T-helper 1 cell treated with Interleukin-12 subunit alpha and Interleukin-12 subunit beta and Interleukin-4 antibody, amounts not matched to agents 30 ng/mL and 1 ng/mL, for 36 hours (primary cell): Measurements from ENCODE around the gene ZNF579. TPM values are rescaled to one million over a fixed set of nuclear protein-coding genes. Genes with fewer than 3 reads are reported as not detected.

Source experiments
- intact Hi-C: fragments of 100-400 bp; cut with micrococcal nuclease; formaldehyde crosslinking; loops from one replicate; pipeline ENCODE4 v1.15.1; 2024
- total RNA-seq: library from RNA; stranded (reverse); gene quantifications from 2 replicates; pipeline ENCODE4 v1.2.3, GENCODE V29; 2022

Gene ZNF579, protein sequence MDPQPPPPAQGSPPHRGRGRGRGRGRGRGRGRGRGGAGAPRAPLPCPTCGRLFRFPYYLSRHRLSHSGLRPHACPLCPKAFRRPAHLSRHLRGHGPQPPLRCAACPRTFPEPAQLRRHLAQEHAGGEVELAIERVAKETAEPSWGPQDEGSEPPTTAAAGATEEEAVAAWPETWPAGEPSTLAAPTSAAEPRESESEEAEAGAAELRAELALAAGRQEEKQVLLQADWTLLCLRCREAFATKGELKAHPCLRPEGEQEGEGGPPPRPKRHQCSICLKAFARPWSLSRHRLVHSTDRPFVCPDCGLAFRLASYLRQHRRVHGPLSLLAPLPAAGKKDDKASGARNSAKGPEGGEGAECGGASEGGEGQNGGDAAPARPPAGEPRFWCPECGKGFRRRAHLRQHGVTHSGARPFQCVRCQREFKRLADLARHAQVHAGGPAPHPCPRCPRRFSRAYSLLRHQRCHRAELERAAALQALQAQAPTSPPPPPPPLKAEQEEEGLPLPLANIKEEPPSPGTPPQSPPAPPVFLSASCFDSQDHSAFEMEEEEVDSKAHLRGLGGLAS
- total RNA-seq, result 7.3 and 8.0 TPM in 2 replicates

DNA sequence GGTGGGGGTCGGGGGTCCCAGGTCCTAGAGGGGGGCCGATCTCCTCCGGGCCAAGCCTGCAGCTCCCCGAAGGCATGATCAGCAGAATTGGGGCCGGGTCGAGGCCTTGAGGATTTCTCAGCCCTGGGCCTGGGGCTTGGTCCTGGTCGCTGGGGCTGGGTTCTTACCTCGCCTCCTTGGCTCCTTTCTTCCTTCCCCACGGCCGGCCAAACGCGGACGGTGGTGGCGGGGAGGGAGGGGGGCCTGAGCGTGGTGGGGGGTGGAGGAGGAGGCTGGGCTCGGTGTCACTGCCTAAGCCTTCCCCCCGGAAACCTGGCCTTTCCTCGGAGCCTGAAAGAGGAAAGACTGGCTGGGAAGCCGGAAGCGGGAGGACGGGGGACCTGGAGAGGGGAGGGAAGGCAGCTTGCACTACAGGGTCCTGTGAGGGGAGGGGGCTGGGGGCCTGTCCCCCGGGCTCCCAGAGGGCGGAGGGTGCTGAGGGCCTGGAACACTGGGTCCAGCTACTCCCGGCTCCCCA is at the start of gene ZNF579:
TSS of gene ZNF579 (minus strand) at position 221 of the 517 bp plus-strand sequence. CDS start 1,209 bp downstream, outside the sequence.
- intact Hi-C loops, result loop anchor here (1.0 to 2.0 kb wide), 4 partner anchors 19 to 1116 kb away; partner anchors contain the start of genes FIZ1 and ZNF865

DNA sequence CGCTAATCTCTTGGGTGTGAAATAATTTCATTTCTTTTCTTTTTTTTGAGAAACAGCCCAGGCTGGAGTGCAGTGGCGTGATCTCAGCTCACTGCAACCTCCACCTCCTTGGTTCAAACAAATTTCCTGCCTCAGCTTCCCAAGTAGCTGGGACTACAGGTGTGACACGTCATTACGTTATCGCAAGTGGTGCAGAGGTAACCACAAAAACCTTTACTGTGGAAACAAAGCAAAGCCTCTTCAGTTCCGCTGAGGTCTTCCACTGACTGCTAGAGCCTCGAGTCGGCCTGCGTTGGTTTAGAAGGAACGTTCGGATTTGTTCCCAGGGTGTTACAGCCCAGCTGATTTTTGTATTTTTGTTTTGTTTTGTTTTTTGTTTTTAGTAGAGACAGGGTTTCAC is 45.7 kb upstream of the ZNF579 start:
- intact Hi-C loops, result no loop called here

GRCh38 chr19:55625004-55625326 is 44.3 kb upstream of the ZNF579 start:
- intact Hi-C loops, result no loop called here

GRCh38 chr19:55624109-55625003 is 43.7 kb upstream of the ZNF579 start, which contains the start of gene ZNF784:
Gene ZNF784 (minus strand): TSS chr19:55624566. CDS start chr19:55624561, 5 bp downstream.
- intact Hi-C loops, result loop anchor here (1.0 kb wide), 16 partner anchors 8 to 1465 kb away; partner anchors contain the start of genes FIZ1, HSPBP1, ISOC2 and KMT5C

DNA sequence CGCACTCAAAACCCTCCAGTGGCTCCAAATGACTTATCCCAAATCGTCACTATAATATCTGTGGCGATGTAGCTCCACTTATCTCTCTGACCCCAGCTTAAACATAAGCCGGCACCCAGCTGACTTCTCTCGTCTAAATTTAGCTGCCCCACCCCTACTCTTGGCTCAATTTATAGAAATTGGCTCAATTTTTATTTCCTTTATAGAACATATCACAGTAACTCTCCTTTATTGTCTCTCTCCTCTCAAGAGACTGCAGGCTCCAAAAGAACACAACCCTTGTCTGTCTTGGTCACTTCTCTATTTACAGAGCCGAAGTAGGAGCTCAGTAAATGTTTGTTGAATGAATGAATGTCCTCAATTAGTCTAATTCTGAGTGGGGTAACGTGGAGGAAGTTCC is 42.9 kb upstream of the ZNF579 start:
- intact Hi-C loops, result no loop called here

DNA sequence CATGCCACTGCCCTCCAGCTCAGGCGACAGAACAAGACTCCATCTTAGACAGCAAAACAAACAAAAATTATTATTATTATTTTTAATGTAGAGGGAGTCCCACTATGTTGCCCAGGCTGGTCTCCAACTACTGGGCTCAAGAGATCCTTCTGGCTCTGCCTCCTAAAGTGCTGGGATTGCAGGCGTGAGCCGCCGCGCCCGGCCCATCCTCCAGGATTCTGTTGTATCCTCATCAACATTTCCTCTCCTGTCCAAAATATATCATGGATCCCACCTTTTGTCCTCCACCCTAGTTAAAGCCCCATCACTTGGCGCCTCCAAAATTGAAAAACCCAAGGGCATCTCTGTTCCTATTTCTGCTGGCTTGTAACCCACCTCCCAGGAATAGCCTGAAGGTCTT is 42.5 kb upstream of the ZNF579 start:
- intact Hi-C loops, result no loop called here

DNA sequence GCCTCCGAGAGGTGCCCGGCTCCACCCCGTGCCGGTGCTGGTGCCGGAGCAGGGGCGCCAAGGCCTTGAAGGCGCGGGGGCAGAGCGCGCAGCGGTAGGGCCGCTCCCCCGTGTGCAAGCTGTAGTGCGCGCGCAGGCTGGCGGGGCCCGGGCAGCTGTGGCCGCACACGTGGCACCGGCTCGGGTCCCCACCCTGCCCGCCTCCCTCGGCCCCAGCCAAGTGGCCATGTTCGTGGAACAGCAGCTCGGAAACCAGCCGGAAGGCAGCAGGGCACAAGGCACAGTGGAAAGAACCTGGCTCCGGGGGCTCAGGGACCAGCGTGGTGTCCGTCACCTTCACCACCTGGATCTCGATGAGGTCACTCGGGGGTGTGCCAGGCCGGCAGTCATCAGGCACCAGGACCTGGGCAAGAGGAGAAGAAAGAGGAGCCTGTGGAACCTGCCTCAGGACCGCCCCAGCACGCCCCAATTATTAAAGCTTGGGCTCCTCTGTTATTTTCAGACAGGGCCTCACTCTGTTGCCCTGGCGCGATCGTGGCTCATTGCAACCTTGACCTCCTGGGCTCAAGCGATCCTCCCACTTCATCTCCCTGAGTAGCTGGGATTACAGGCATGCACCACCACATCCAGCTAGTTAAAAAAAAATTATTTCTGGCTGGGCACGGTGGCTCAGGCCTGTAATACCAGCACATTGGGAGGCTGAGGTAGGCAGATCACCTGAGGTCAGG is 41.8 kb upstream of the ZNF579 start:
- intact Hi-C loops, result no loop called here

- intact Hi-C loops, result no loop called here
These were observed 41.1 kb upstream of the ZNF579 start for GRCh38 chr19:55621673-55622231.

DNA sequence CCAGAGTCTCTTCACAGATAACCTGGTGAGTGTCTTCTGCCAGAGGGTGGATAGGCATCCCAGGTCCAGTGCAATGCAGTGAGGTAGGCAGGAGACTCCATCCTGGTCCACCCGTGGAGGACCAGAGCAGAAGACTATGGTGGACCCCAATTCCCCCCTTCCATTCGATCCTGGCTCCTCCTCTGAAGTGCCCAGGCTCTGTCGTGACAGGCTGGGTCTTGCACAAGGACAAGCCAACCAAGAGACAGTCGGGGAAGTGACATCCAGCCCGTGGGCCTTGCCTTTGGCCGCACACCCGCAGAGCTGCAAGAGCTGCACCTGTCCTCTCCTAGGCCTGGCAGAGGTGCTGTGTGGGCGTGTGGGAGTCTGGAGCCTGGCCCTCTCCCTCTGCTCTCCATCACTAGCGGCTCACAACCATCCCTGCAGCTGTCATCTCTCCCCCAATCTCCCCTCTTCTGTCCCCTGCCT is 40.6 kb upstream of the ZNF579 start:
- intact Hi-C loops, result no loop called here

DNA sequence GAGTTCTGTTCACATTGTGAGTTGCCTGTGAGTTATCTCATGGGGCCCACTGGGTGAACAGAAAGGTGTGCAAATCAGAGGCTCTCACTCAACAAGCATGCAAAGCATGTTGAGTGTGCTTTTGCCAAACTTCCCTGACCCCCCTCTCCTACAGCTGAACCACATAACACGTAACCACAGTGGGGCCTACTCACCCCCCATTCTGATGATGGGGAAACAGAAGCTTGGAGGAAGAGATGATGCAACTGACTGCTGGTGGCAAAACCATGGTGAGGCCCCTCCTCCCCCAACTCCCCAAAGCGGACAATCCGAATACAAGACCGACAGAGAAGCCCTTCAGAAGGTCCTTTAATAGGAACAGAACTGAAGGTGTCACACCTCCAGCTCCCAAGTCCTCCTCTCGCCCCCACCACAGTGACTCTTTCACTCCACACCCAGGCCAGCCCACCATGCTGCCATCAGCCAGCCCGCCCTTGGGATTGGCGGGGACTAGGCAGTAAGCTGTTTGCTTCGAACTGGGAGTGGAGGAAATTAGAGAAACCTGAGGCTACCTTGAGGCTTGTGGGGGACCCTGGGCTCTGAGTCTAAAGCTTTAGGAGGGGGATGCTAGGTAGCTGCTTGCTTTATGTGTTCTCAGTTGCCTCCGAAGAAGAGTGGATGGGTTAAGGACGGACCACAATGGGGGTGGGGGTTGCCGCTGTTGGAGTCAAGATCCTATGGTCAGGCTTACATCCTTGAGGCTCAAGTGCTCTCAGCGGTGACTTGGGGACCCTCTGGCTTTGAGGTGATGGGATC is 40.0 kb upstream of the ZNF579 start:
- intact Hi-C loops, result no loop called here

DNA sequence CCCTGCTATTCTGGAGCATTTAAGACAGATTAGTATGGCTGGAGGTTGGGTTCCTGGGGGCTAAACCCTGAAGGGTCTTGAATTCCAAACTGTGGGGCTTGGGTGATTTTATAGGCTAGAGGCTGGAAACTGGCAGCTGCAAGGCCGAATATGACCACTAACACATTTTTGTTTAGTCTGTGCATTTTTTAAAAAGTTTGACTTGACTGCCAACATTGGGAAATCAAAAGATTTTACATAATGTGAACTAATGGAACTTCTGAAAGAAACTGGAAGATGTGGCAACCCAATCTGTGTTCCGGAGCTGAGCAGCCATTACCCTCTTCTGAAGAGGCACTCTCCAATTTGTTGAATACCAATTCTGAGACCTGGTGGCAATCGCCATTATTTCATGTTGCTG is 38.6 kb upstream of the ZNF579 start:
- intact Hi-C loops, result no loop called here

DNA sequence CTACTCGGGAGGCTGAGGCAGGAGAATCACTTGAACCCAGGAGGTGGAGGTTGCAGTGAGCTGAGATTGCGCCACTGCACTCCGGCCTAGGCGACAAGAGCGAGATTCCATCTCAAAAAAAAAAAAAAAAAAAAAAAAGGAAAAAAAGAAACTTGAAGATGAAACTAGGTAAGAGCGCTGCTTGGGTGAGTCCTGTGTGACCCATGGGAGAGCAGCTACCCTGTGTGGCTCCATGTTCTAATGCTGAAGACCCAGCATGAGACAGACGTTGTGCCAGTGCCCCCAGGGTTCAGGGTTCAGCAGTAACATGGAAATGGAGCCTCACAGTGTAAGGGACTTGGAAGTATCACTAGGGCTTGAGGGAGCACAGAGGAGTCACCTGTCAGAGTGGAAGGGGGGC is 37.8 kb upstream of the ZNF579 start:
- intact Hi-C loops, result no loop called here

DNA sequence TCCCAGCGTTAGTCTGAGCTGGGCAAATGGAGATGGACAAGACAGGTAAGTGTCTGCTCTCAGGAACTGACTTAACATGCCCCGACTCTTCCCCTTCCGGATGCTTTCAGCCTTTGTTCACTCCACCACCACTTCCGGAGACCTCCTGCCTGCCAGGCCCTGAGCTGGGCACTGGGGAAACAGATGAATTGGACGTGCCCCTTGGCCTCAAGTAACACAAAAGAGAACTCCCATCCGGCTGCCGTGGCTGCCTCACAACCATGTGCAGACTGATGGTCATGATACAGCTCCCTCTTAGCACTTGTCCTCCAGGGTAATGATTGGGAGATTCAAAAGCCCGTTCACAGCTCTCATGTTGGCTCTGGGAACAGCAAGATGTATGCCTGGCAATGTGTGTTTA is 36.8 kb upstream of the ZNF579 start:
- intact Hi-C loops, result no loop called here

DNA sequence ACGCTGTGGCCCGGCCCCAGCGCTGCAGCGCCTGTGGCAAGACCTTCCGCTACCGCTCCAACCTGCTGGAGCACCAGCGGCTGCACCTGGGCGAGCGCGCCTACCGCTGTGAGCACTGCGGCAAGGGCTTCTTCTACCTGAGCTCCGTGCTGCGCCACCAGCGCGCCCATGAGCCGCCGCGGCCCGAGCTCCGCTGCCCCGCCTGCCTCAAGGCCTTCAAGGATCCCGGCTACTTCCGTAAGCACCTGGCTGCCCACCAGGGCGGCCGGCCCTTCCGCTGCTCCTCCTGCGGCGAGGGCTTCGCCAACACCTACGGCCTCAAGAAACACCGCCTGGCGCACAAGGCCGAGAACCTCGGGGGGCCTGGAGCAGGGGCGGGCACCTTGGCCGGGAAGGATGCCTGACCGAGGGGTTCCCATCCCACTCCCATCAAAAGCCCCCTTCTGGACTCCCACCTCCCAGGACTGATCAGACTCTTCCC is 35.8 kb upstream of the ZNF579 start:
- intact Hi-C loops, result no loop called here

- intact Hi-C loops, result no loop called here
These were observed 35.1 kb upstream of the ZNF579 start for GRCh38 chr19:55615543-55616394.

DNA sequence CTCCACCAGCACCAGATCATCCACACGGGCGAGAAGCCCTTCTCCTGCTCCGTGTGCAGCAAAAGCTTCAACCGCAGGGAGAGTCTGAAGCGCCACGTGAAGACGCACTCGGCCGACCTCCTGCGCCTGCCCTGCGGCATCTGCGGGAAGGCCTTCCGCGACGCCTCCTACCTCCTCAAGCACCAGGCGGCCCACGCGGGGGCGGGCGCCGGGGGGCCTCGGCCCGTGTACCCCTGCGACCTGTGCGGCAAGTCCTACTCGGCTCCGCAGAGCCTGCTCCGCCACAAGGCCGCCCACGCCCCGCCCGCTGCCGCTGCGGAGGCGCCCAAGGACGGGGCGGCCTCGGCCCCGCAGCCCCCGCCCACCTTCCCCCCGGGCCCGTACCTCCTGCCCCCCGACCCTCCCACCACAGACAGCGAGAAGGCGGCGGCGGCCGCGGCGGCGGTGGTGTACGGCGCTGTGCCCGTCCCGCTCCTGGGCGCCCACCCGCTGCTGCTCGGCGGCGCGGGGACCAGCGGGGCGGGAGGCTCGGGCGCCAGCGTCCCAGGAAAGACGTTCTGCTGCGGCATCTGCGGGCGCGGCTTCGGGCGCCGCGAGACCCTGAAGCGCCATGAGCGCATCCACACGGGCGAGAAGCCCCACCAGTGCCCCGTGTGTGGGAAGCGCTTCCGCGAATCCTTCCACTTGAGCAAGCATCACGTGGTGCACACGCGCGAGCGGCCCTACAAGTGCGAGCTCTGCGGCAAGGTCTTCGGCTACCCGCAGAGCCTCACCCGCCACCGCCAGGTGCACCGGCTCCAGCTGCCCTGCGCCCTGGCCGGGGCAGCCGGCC is 34.3 kb upstream of the ZNF579 start:
- intact Hi-C loops, result no loop called here

- intact Hi-C loops, result no loop called here
These were observed 33.5 kb upstream of the ZNF579 start for GRCh38 chr19:55613930-55614710.
